GM18868 (cell line): Measurements from ENCODE around the gene ERC1.
"Not testable (repeated sequence)": the region's sequence is repeated elsewhere in the genome, so short reads cannot be mapped to it uniquely, and the experiment has no call there.

Experiments used
- ATAC-seq: cut with Tn5 transposase; IDR thresholded peaks from one replicate; pipeline ENCODE4 v1.9.1; 2021; ENCODE audit warnings: mild to moderate bottlenecking, moderate library complexity; ENCODE audit not compliant: unreplicated experiment

The ERC1 gene

DNA sequence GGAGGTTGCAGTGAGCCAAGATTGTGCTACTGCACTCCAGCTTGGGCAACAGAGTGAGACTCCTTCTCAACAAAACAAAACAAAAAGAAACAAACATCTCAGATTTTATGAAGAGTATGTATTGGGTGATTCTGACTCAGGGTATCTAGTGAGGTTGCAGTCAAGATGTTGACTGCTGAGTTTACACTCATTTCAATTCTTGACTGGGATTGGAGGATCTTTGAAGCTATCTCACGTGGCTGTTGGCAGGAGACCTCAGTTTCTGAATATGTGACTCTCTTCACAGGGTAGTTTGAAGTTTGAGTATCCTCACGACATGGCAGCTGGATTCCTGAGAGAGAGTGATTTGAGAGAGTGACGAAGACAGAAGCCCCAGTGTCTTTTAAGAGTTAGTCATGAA is 29.4 kb downstream of the ERC1 start:
- no peak for ATAC-seq

DNA sequence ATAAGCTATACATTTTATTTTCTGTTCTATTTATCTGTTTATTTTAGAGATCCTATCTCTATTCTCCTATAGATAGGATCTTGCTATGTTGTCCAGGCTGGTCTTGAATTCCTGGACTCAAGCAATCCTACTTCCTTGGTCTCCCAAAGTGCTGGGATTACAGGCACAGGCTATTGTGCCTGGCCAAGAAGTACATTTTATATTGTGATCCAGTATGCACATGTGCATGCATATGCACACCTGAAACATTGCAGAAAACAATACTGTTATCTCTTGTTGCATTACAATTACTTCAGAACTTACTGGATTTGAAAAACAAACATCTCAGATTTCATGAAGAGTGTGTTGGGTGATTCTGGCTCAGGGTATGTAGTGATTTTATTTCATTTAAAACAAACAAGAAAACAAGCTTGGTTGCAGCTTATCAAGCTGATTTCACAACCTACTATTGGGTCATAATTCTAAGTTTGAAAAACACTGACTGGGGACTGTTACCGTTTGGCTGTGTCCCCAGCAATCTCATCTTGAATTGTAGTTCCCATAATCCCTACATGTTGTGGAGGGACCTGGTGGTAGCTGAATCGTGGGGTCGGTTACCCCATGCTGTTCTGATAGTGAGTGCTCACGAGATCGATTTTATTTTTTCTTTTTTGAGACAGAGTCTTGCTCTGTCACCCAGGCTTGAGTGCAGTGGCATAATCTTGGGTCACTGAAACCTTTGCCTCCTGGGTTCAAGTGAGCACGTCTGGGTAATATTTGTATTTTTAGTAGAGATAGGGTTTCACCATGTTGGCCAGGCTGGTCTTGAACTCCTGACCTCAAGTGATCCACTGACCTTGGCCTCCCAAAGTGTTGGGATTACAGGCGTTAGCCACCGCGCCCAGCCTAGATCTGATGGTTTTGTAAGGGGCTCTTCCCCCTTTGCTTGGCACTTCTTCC is 31.3 kb downstream of the ERC1 start:
- ATAC-seq: no peak

DNA sequence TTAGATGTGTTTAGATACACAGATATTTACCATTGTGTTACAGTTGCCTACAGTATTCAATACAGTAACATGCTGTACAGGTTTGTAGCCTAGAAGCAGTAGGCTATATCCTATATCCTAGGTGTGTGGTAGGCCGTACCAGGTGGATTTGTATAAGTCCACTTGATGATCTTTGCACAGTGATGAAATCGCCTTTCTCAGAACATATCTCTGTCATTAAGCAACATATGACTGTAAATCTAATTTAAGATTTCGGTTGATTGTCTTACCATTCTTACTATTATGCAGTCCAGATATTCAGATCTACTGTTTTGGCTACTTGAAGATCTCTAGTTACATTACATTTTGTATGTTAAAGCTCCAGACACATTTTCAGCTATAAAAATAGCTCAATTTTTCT is 39.8 kb downstream of the ERC1 start:
- ATAC-seq: no peak

DNA sequence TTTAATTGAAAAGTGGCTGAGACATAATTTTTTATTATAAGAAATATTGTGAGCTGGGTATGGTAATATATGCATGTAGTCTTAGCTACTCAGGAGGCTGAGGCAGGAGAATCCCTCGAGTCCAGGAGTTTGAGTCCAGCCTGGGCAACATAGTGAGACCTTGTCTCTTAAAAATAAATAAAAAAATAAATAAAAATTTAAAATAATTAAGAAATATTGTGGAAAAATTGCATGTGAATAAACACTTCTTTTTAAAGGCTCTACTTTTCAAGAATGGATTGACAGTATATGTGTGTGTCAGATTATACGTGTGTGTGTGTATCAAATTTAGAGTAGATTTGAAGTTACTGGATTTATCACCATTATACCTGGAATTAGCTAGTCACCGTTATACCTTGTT is 43.2 kb downstream of the ERC1 start:
- ATAC-seq: no peak

DNA sequence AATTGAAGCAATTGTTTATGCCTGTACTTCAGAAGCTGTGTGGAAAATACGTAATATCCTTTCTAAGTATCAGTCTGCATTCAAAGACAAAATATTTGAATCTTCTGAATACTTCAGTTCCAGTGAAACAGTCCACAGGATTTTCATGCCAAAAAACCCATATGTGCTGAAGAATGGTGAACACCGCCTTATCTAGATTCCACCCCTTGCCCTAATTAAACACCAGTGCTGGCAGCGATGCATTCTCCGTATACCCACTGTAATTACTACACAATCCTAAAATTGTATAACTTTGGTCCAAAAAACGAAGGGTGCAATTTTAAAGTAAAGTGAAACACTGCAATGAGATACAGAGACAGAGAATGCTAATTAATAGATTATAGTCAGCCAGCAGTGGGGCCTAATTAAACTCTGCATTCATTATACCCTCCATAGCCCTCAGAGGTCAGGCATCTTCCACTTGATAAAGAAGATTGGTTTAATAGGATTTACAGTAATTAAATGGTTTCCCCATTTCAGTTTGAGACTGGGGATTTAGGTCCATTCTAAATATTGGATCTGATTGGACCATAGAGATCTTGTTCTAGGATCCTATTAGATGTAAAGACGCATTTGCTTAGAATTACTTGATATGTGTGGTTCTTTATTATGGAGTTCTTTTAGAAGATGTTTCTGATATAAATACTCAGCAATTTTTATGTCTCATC is 43.9 kb downstream of the ERC1 start:
- no peak for ATAC-seq

DNA sequence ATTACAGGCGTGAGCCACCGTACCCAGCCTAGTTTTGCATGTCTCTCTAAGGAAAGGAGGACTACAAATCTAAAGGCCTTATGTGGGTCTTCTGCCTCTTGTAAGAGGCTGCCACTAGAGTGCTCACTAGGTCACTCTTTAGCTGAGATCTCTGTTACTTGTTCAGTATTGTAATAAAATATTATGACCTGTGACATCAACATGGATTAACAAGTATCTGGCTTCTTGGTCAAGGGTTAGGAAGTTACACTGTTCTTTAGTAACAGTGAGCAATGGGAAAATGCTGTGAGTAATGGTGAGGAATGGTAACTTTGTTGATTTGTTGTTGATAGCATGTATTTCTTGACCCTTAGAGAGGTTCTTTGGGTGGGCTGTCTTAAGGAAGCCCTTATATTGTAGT is 50.5 kb downstream of the ERC1 start:
- ATAC-seq: no peak

DNA sequence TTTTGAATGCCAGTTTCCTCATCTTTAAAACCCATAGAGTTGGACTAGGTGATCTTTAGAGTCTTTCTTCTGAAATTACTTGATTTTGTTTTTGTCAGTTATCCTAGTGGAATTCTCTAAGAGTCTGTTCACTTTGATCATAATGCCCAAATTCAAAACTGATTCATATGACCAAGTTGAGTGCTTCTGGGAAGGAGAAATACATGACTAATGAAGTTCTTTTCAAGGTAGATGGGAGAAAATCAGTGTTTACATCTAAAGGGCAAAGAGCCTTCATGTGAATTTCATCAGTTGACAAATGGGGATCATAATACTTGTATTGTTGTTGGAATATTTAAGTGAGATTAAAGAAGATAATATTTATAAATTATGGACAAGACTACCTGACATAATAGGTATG is 53.2 kb downstream of the ERC1 start:
- no peak for ATAC-seq

DNA sequence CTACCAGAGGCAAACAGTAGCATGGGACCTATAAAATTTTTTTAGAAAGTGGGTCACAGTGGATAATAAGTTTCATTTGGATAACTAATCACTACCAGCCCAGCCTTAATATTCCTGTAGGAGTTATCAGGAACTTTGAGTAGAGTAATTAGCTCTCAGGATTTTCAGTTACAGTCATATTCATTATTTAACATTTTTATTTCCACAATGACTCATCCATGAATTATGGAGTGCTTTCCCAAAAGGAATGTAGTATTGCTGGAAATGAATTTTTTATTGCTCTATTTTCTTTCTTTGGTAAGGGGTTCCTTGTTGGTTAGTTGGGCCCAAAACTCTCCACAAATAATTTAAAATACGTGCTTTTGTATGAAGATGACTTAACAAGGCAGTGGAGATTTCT is 53.7 kb downstream of the ERC1 start:
- ATAC-seq: no peak

DNA sequence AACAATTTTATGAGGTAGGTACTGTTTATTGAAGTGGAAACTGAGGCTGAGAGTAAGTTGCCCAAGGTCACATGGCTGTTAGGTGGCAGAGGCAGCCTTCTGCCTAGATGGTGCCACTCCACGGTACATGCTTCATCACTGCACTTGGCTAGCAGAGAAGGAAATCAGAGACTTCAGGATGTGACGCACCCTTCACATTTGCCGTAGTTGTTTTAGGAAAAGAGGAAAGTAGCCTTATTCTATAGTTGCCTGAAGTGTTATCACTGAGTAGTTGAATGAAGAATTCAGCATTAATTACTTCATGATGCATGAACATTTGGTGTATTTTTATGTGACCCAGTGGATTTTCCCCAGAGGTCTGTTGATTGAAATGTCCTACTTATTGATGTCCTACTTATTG is 55.7 kb downstream of the ERC1 start:
- ATAC-seq: no peak

DNA sequence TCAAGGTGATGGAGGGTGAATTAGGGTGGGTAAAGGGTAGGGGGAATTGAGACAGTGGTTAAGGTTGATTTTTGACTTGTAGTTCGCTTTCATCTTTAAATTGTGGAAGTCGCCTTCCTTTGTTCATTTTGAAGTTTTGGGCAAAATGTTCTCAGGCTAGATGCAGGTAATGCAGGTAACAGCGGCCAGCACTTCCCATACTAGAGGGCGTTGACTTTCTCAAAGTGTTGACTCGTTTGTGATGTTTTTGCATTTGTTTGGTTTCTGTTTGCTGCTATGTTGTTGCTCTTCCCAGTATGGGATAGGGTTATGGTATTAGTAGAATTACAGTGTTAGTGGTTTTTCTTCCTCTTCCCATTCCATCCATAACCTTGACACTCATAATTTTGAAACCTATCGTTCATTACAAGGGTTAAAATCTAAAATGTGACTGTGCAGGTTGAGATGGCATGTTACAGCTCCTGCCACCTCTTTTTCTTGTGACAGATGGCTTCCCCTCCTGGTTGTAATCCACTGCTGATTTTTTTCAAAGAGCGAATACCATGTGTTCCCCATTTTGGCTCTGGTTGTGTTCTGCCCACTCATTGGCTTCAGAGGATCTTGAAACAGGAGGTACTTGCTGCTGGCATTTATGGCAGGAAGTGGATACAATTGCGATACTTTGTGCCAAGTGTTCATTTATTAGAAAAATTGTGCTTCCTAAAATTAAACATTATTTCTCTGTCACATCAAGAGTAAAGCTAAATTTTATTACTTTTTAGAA is 57.1 kb downstream of the ERC1 start:
- no peak for ATAC-seq

DNA sequence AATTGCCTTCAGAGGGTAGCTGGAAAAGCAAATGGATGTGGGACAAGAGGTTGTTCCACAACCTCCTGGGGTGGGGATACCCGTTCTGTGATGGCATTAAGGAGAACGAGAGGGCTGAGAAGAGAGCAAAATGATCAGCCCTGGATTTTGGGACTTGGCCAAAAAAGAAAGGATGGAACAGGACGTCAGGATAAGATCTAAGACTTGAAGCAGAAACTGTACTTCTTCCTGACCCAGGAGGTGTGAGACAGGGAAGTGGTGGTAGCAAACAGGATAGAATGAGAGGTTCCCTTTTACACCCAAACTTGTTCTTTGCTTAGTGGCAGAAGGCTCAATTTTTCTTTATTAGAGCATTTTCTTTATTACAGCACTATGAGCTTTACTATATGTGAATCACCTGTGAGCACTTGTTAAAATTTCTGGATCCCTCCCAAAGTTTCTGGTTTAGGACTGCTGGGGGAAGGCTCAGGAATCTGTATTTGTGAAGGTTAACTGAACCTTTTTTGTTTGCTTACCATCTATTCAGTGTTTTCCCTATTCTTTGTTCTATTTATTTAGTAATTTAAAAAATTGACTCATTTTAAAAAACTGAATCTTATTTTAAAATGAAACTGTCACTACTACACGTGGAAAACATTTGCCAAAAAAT is 59.2 kb downstream of the ERC1 start:
- no peak for ATAC-seq

DNA sequence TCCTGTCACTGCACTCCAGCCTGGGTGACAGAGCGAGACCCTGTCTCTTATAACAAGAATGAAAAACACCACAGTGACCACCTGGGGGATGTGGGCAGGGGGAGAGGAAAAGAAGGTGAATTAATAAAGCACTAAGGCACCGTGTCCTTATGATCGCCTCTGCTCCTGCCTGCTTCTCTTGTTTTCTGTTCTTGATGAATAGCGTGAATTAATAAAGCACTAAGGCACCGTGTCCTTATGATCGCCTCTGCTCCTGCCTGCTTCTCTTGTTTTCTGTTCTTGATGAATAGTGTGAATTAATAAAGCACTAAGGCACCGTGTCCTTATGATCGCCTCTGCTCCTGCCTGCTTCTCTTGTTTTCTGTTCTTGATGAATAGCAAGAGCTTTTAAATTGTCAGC is 60.6 kb downstream of the ERC1 start:
- not testable (repeated sequence) for ATAC-seq

DNA sequence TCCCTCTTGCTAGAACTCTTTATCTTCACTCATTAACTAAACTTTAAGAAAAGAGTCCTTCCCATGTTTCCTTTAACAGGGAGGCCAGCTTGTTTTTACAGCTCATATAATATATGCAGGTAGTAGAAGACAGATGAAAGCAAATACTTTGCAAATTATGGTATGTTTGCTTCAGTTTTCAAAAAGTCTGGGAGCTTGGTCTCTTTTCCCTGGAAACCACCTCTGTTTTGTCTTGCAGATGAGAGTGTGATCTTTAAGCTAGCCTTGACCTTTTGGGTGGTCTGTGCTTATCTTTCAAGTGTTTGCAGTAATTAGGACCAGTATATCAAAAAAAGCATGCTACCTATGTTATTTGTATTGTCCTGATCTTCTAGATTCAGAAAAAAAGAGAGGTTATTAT is 62.7 kb downstream of the ERC1 start:
- ATAC-seq: no peak

DNA sequence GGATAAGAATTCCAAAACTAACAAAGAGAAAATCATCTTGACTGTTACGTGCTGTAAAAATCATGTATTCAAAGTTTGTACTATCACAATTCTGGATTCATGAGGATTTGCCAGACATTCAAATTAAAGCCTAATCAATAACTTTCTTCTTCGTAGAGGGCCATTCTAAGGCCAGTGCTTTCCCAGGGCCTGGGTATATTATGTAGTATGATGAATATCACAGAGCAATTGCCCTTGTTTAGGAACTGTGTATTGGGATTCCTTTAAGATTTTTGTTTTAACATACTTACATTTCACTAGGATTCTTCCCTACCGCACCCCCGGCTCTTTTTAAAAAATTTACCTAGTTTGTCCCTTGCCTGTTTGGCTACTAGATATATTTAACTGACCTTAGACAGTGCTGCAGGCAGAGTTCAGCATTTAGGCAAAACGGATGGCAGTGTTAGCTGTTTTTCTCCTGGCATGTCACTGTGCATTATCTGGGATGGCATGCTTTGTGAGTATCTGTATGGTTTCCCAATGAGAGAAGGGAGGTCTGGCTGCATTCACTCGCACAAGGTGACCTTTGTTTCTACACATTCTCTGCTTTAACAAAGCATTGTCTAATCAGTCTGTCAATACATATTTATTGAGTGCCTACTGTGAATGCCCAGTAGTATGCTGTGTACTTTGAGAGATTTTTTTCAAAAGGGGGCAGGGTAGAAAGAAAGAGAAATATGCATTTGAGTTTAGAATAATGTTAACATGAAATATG is 63.3 kb downstream of the ERC1 start:
- ATAC-seq: no peak

DNA sequence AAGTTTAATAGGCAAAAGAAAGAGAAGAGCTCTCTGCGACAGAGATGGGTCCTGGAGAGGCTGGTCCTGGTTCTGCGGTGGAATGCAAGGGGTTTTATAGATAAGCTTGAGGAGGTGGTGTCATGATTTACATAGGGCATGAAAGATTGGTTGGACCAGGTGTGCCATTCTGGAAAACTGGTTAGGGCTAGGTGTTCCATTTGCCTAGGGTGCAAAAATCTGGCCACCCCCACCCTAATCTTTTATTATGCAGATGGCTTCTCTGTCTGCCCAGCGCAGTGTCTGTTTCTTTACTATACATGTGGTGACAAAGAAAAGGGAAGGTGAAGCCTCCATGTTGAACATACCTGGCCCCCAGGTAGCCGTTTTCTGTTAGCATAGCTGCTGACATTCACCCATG is 65.4 kb downstream of the ERC1 start:
- no peak for ATAC-seq

DNA sequence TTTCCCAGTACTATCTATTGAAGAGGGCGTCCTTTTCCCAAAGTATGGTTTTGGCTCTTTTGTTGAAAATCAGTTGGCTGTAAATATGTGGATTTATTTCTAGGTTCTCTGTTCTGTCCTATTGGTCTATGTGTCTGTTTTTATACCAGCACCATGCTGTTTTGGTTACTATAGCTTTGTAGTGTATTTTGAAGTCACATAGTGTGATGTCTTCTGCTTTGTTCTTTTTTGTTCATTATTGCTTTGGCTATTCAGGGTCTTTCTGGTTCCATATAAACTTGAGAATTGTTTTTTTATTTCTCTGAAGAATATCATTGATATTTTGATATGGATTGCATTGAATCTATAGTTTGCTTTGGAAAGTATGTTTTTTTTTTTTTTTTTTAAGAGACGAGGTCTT is 67.4 kb downstream of the ERC1 start:
- no peak for ATAC-seq

DNA sequence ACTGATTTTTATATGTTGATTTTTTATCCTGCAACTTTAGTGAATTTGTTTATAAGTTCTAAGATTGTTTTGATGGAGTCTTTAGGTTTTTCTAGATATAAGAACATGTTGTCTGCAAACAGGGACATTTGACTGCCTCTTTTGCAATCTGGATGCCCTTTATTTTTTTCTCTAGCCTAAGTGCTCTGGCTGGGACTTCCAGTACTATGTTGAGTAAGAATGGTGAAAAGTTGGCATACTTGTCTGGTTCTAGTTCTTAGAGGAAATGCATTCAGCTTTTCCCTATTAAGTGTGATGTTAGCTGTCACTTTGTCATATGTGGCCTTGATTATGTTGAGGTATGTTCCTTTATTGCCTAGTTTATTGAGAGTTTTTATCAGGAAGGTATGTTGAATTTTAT is 68.1 kb downstream of the ERC1 start:
- ATAC-seq: no peak

DNA sequence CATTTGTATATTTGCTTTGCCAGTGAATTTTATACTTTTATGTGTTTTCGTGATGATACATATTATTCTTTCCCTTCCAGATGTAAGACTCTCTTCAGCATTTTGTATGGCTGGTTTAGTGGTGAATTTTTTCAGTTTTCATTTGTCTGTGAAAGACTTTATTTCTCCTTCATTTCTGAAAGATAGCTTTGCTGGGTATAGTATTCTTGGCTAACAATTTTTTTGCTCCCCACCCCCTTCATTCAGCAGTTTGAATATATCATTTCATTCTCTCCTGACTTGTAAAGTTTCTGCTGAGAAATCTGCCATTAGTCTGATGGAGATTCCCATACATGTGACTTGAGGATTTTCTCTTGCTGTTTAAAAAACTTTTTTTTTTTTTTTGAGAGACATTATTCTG is 72.8 kb downstream of the ERC1 start:
- ATAC-seq: no peak

DNA sequence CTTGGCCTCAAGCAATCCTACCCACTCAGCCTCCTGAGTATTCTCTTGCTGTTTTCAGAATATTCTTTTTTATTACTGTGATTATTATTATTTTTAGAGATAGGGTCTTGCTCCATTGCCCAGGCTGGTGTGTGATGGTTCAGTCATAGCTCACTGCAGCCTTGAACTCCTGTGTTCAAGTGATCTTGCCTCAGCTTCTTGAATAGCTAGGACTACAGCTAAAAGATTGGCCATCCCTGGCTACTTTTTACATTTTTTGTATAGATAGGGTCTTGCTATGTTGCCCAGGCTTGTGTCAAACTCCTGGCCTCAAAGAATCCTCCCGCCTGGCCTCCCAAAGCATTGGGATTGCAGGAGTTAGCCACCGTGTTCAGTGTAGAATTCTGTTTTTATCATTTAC is 73.3 kb downstream of the ERC1 start:
- no peak for ATAC-seq

DNA sequence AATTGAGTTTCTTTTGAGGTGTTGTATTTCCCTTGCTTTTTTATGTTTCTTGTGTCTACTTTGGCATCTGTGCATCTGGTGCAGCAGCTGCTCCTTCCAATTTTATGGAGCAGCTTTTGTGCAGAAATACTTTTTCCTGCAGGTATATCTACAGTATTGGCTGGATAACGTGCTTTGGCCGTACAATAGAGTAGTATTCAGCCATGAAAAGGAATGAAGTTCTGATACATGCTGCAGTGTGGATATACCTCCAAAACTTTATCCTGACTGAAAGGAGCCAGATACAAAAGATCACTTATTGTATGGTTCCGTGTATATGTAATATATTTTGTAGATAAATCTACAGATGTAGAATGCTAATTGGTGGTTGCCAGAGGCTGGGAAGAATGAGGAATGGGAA is 74.6 kb downstream of the ERC1 start:
- no peak for ATAC-seq
